GM20000 (cell line): ENCODE data around the gene CTNNA3.

Experiments used
- DNase-seq: peaks from one replicate; pipeline ENCODE4 v3.0.0; 2012; ENCODE audit warnings: low spot score
- TF ChIP-seq, protein P1 (sequence below): IDR thresholded peaks from 2 replicates; pipeline ENCODE4 v1.5.1; 2012; ENCODE audit warnings: mild to moderate bottlenecking, control low read depth; ENCODE audit errors: extremely low read depth, missing control alignments

CTNNA3 gene

GRCh38 chr10:66466622-66467021 lies 1229.4 kb downstream of the CTNNA3 start:
- no peak for DNase-seq
- TF ChIP-seq, protein P1, sequence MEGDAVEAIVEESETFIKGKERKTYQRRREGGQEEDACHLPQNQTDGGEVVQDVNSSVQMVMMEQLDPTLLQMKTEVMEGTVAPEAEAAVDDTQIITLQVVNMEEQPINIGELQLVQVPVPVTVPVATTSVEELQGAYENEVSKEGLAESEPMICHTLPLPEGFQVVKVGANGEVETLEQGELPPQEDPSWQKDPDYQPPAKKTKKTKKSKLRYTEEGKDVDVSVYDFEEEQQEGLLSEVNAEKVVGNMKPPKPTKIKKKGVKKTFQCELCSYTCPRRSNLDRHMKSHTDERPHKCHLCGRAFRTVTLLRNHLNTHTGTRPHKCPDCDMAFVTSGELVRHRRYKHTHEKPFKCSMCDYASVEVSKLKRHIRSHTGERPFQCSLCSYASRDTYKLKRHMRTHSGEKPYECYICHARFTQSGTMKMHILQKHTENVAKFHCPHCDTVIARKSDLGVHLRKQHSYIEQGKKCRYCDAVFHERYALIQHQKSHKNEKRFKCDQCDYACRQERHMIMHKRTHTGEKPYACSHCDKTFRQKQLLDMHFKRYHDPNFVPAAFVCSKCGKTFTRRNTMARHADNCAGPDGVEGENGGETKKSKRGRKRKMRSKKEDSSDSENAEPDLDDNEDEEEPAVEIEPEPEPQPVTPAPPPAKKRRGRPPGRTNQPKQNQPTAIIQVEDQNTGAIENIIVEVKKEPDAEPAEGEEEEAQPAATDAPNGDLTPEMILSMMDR, result no peak

GRCh38 chr10:66463611-66464010 lies 1232.4 kb downstream of the CTNNA3 start:
- TF ChIP-seq, protein P1, result no peak
- DNase-seq, result no peak

GRCh38 chr10:66457629-66458028 lies 1238.4 kb downstream of the CTNNA3 start:
- DNase-seq, result no peak
- TF ChIP-seq, protein P1, result no peak

GRCh38 chr10:66455304-66455703 lies 1240.7 kb downstream of the CTNNA3 start:
- no peak for DNase-seq

DNA sequence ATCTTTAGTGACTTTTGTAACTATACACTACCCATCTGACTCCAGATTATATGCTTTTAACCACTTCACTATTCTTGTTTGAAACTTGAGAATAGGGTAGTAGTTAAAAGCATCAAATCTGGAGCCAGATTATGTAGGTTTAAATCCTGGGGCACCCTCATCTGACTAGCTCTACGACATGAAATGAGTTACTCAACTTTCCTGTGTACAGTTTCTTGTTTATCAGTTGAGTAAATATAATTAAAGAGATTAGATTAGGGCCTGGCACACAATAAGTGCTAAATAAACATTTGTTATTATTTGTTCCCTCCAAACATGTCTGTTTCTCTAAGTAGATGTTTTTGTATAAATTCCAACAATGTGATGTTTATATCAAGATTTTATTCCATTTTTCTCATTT lies 1255.4 kb downstream of the CTNNA3 start:
- DNase-seq, result no peak
- TF ChIP-seq, protein P1, result no peak

More at GRCh38 chr10:66455304-66455703, 1240.7 kb downstream of the CTNNA3 start:
- TF ChIP-seq, protein P1, result no peak

- DNase-seq, result no peak
- TF ChIP-seq, protein P1, result no peak
These were observed 1281.1 kb downstream of the CTNNA3 start for GRCh38 chr10:66414943-66415342.

- TF ChIP-seq, protein P1, result no peak
- no peak for DNase-seq
These were observed 1290.4 kb downstream of the CTNNA3 start for GRCh38 chr10:66405566-66405965.
